DMS 273 (cell line): ENCODE results near the gene WNT3A.

Source experiments
- DNase-seq: peaks from one replicate; lab custom pipeline; 2025; ENCODE audit not compliant: unreplicated experiment; lab: John Stamatoyannopoulos, UW

Gene WNT3A

GRCh38 chr1:228031276-228031995 is 24.6 kb downstream of the WNT3A start:
- peak; percentile 17 for DNase-seq

GRCh38 chr1:228032041-228032440 is 25.2 kb downstream of the WNT3A start:
- peak; percentile 42 for DNase-seq

- no peak for DNase-seq
These were observed 26.6 kb downstream of the WNT3A start for GRCh38 chr1:228033376-228033775.

DNA sequence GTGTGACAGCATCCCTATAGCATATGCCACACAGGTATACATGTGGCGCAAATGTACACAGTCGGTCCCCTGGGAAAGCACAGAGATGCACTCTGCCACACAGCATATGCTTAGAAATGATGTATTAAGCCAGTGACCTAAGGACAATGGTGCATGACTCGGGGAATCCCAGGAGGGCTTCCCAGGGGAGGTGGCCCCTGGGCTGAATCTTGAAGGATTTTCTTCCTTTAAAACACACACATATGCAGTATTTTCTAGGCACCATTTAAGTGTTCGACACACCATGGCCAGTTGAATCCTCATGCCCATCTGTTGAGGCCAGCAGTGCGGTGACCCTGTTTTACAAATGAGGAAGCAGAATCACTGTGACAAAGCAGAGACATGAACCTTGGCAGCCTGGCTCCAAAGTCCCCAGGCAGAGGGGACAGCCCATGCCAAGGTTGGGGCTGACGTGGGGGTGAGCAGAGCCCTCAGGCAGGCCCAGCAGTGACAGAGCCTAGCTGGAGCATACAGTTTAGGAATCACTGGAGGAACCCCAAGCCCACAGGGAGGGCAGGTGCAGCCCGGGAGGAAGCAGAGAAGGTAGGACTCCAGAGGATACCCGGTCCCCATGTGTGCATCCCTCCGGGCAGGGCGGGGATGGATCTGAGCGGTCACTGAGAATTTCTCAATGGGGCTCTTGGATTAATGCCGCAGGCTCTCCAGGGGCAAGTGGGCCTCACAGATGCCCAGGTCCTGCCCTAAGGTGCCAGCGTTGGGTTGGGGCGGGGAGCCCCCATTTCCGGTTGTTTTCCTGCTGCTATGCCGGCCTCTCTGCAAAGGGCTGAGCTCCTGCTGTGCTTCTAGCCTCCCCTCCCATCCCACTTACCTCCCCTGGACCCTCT is 28.4 kb downstream of the WNT3A start:
- DNase-seq = no peak

GRCh38 chr1:228035844-228036243 is 29.0 kb downstream of the WNT3A start:
- no peak for DNase-seq

DNA sequence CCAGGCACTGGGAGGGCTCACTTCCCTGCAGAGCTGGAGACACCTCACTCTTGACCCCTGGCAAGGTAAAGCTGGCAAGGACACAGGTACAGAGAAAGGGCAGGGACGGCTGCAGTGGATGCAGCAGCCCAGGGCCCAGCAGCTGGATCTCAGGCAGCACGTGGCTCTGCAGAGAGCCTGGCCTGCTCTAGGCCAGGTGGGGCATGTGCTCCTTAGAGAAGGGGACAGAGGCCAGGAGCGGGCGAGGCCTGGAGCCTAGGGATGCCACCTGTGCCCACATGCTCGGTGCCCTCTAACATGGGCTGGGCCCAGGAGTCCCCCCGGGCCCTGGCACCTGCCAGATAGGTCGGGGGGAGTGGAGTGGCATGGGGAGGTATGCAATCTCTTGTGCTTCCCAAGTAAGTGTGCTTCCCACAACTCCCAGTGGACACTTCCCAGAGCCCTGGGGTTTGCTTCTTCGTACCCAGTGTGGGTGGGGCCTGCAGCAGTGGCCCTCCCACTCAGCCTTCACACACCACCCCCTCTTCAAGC is 30.0 kb downstream of the WNT3A start:
- DNase-seq = no peak

- DNase-seq = no peak
These were observed 30.9 kb downstream of the WNT3A start for GRCh38 chr1:228037401-228038386.

DNA sequence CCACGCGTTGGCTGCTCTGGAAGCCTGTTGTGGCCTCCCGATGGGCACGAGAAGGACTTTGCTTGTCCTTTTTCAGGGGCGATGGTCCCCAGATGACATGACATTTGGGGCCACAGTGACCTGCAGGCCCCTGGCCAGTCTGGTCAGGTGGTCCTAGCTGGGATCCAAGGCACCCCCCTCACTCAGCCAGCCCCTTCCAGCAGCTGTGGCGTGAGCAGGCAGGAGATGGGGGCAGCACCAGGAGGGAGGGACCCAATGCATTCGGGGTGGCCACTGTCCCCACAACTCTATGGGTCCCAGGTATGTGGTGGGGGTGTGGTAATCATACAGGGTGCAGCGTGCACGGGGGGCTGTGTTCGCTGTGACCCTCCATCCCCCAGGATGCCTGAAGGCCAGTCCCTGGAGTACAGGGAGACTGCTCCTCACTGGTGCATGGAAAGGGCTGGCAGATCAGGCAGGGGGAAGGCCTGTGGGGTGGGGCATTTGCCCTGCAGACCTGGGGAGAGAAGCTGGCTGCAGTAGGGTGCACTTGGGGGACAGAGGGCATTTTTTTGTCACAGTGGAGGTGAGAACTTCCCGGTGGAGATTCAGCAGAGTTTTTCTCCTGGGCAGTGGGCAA is 31.7 kb downstream of the WNT3A start:
- DNase-seq = no peak

DNA sequence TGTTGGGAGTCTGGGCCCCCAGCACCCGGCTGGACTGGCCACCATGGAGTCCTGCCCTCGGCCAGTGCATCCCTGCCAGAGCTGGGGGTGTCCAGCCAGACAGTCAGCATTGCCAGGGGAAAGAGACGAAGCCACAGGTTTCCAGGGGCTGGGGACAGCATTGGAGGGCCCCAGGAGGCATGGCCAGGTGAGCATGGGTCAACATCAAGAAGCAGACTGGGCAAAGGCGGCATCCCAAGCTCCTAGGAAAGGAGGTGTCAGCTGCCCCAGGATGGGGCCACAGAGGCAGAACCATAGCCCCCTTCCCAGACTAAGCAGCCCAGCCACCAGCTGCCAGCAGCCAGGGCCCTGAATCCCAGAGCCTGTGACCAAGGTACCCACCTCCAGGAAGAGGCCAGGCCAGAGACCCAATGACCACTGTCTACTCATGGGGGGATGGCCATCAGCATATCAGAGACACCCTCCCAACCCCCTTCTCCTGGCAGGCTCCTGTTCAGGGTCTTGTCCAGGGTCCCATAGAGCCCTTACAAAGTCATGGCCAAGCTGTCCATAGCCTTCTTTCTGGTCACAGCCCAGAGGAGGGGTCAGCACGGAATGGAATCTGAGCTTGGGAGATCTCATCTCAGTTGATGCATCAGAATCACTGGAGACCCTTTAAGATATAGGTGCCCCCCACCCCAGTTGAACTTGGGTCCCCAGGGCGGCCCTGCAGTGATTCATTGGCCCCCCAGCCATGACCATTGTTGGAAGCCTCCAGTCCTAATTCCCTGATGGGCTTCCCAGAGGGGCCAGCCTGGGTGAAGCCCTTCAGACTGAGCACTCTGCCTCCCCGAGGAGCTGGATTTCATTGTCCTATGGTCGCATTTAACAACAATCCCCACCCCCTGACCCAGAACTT is 32.5 kb downstream of the WNT3A start:
- DNase-seq = no peak

DNA sequence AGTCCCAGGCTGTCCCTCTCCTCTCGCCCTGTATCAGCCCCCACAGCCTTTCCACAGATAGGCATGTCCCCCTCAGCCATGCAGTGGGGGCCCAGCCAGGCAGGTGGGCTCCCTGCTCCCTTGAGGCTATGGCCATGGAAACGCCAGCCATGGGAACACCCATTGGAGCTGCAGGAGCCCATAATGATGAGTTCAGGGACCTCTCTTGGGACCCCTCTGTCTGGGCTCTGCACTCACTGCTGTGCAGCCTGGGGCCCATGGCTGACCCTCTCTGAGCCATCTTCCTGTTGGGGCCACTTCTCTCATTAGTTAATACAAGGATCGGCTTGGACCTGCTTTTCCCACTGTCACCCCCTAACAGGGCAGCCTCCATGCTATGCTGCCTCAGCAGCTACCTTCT is 33.2 kb downstream of the WNT3A start:
- DNase-seq = no peak

GRCh38 chr1:228041316-228041715 is 34.5 kb downstream of the WNT3A start:
- DNase-seq = no peak

- no peak for DNase-seq
These were observed 35.7 kb downstream of the WNT3A start for GRCh38 chr1:228042508-228042907.

GRCh38 chr1:228043281-228043848 is 36.6 kb downstream of the WNT3A start:
- no peak for DNase-seq

- no peak for DNase-seq
These were observed 38.2 kb downstream of the WNT3A start for GRCh38 chr1:228044961-228045360.

DNA sequence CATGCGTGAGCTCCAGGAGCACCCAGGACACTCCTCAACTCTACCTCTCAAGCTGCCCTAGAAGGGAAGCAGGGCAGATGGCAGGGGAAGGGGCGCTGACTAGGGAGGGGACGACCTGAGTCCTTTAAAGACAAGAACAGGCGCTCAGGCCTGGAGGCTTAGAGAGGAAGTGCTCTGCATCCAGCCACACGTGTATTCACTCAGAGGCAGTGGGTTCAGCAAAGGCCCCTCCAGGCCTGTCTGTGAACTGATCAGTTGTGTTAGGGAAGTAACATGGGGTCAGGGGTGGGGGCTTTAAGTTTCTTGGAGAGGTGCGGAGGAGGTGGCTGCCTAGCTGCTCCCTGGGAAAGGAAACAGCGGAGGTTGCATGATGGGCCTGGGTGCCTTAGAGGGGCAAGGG is 38.6 kb downstream of the WNT3A start:
- DNase-seq = no peak

DNA sequence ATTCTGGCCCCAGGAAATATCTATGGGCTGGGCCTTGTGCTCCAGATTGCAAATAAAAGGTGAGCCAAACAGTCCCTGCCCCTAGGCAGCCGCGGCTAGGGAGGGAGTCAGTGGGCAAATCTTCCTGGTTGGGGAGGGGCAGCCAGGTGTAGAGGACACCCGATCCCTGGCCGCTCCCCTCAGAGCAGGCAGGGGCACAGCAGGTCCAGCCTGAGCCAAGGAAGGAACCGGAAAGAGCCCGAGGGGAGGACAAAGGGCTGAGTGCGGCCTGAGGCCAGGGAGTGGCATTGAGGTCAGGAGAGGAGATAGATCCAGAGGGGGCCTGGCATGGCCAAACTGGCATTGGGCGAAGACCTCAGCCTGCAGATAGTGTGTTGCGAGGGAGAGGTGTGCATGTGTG is 39.1 kb downstream of the WNT3A start:
- no peak for DNase-seq

DNA sequence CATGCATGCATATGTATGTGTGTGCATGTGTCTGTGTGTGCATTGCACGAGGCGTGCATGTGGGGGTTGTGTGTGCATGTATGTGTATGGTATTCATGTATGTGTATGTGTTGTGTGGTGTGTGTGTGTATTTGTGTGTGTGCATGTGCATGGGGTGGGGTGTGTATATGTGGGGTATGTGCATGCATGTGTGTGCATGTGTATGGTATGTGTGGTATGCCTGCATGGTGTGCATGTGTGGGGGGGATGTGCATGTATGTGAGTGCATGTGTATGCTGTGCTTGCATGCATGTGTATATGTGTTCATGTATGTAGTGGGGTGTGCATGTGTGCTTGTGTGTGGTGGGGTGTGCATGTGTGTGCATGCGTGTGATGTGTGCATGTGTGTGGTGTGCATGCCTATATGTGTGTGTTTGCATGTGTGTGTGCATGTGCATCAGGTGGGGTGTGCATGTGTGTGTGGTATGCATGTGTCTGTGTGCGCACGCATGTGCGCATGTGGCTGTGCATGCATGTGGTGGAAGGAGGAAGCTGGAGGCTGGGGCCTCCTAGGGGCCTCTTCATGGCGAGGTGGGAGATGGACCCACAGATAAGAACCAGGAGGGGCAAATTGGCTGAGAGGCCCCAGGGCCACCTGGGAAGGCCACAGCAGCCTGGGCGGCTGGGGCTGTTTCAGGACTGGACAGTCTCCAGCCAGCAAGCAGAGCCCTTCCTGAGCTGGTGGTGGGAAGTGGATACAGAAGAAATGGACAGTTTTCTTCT is 39.8 kb downstream of the WNT3A start:
- DNase-seq = no peak

DNA sequence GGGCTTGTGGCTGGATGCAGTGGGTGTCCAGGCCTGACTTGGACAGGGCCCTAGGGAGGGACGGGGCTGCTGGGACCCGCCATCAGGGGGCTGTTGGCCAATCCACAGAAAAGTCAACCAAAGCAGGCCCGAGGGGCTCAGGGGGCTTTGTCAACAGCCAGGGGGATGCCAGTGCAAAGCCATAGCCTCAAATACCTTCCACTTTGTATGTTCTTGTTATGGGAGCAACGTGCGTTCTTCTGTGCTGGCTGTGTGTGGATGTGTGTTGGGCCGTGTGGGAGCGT is 40.3 kb downstream of the WNT3A start:
- no peak for DNase-seq

- DNase-seq = no peak
These were observed 41.3 kb downstream of the WNT3A start for GRCh38 chr1:228048120-228048519.
